ENCODE data around the gene AGPAT3.

- TF ChIP-seq CTCF (IDR thresholded peaks at IDR 0.05) (no peak), POLR2A (IDR thresholded peaks at IDR 0.05) (no peak)
Observed at GRCh38 chr21:43954896-43955295, 89.9 kb downstream of the AGPAT3 start.
